K562 (cell line): ENCODE data around the gene RNF224. TPM values are rescaled to one million over a fixed set of nuclear protein-coding genes. Genes with fewer than 3 reads are reported as not detected.

Experiments used
- ATAC-seq: fragments of 200-7000 bp; cut with Tn5 transposase; 3 replicates; pipeline ENCODE4 v1.9.1; 2020; ENCODE audit warnings: moderate library complexity
- BruUV-seq: library from RNA; stranded (reverse); fragments of 400-500 nt; replicated peaks from 2 replicates; lab custom pipeline; 2021; lab: Mats Ljungman, UMichigan
- CTCF ChIA-PET: fragments of 300-600 bp; formaldehyde crosslinking; extraction: SDS; loops from one replicate; lab custom pipeline; 2021; ENCODE audit warnings: low intra/inter-chr PET ratio; lab: Yijun Ruan, JAX
- POLR2A ChIA-PET: fragments of 300-600, 350-650 bp; sonication (Branson Sonifier 250); formaldehyde crosslinking; extraction: SDS; loops from one replicate; lab custom pipeline; 2021; ENCODE audit warnings: antibody characterized with exemption, inconsistent platforms; lab: Yijun Ruan, JAX
- DNase-seq, 4 experiments: peaks; one replicate each; pipeline versions ENCODE4 v3.0.0 to v3.0.0-alpha.2; 2011 to 2018; ENCODE audit warnings: low spot score in 3 of 4, mixed read lengths in 3 of 4; ENCODE audit errors: extremely low read depth in 1 of 4
- FAIRE-seq: peaks from 2 replicates; lab custom pipeline; 2011; peaks lifted over from hg19 to GRCh38; lab: Jason Lieb, UNC
- H2AFZ ChIP-seq: 2 replicates; pipeline ENCODE4 v1.6.0; 2011; ENCODE audit warnings: low read depth, low read length, control low read depth, inconsistent platforms
- H3K27ac ChIP-seq: fragments of 200-600 bp; 3 replicates; pipeline ENCODE4 v1.8.0; 2011; ENCODE audit warnings: low read depth, mild to moderate bottlenecking, control low read depth, inconsistent platforms, low read length, moderate library complexity, mixed read lengths; ENCODE audit errors: extremely low read depth
- H3K27me3 ChIP-seq, 2 experiments: fragments of 300-600 bp in 1 of 2; 2 replicates in 1 of 2; 3 replicates in 1 of 2; pipeline versions ENCODE4 v1.6.0 to v1.8.0; 2011; ENCODE audit warnings: inconsistent platforms in 2 of 2, low read length in 2 of 2, mild to moderate bottlenecking in 1 of 2, mixed read lengths in 1 of 2, moderate library complexity in 1 of 2; ENCODE audit not compliant: control insufficient read depth in 2 of 2, insufficient read depth in 2 of 2
- H3K36me3 ChIP-seq: fragments of 300-600 bp; 3 replicates; pipeline ENCODE4 v1.8.0; 2011; ENCODE audit warnings: mild to moderate bottlenecking, low read length, inconsistent platforms; ENCODE audit not compliant: control insufficient read depth, insufficient read depth
- H3K4me1 ChIP-seq, 2 experiments: fragments of 200-600 bp in 1 of 2; replicated peaks in 1 of 2; 2 replicates in 1 of 2; 3 replicates in 1 of 2; pipeline versions ENCODE4 v1.5.1 to v1.8.0; 2011; ENCODE audit warnings: inconsistent platforms in 2 of 2, low read length in 2 of 2, mild to moderate bottlenecking in 1 of 2, mixed read lengths in 1 of 2, moderate library complexity in 1 of 2; ENCODE audit not compliant: control insufficient read depth in 2 of 2, insufficient read depth in 2 of 2
- H3K4me2 ChIP-seq: 2 replicates; pipeline ENCODE4 v1.6.1; 2011; ENCODE audit warnings: low read length, control low read depth, inconsistent platforms, mixed read lengths; ENCODE audit not compliant: insufficient read depth
- H3K4me3 ChIP-seq: fragments of 200-600 bp; sonication (generic), shearing (Covaris generic); 2 replicates; pipeline ENCODE4 v1.5.1; 2016; ENCODE audit warnings: control low read depth, inconsistent platforms
- H3K79me2 ChIP-seq: fragments of 200-600 bp; 3 replicates; pipeline ENCODE4 v1.8.0; 2011; ENCODE audit warnings: low read length, inconsistent platforms; ENCODE audit not compliant: control insufficient read depth, insufficient read depth
- H3K9ac ChIP-seq, 2 experiments: 2 replicates each; pipeline versions ENCODE4 v1.6.0 to v1.6.1; 2011; ENCODE audit warnings: low read depth in 2 of 2, low read length in 2 of 2, control low read depth in 1 of 2, inconsistent platforms in 1 of 2, mild to moderate bottlenecking in 1 of 2, mixed read lengths in 1 of 2; ENCODE audit not compliant: insufficient read depth in 1 of 2
- H3K9me1 ChIP-seq: one replicate; pipeline ENCODE4 v1.6.0; 2011; ENCODE audit warnings: inconsistent platforms, mild to moderate bottlenecking, low read length, moderate library complexity; ENCODE audit not compliant: control insufficient read depth, insufficient read depth
- H3K9me3 ChIP-seq: replicated peaks from 2 replicates; pipeline ENCODE4 v1.5.1; 2011; ENCODE audit warnings: low read depth, low read length, inconsistent platforms; ENCODE audit not compliant: control insufficient read depth, insufficient read depth
- H4K20me1 ChIP-seq: replicated peaks from 2 replicates; pipeline ENCODE4 v1.6.1; 2011; ENCODE audit warnings: low read length, inconsistent platforms, mixed read lengths; ENCODE audit not compliant: control insufficient read depth, insufficient read depth
- HNRNPL ChIP-seq: fragments of 200-400 bp; formaldehyde crosslinking; IDR thresholded peaks from 2 replicates; pipeline ENCODE4 v1.6.1; 2017; ENCODE audit warnings: low read depth, mild to moderate bottlenecking, low read length
- MAFK ChIP-seq: IDR thresholded peaks from 2 replicates; pipeline ENCODE4 v1.6.1; 2011; ENCODE audit warnings: low read length, improper control_type of control experiment
- NFE2L1 ChIP-seq: fragments of 450-650 bp; IDR thresholded peaks from 2 replicates; pipeline ENCODE4 v1.6.1; 2016; ENCODE audit warnings: missing genetic modification characterization, low read depth, mild to moderate bottlenecking, missing compliant biosample characterization, moderate library complexity, borderline replicate concordance
- POLR2G ChIP-seq: fragments of 200-400 bp; formaldehyde crosslinking; IDR thresholded peaks from 2 replicates; pipeline ENCODE4 v1.6.1; 2017; ENCODE audit warnings: low read depth, mild to moderate bottlenecking, antibody characterized with exemption, low read length, moderate library complexity
- SAP30 ChIP-seq: fragments of 200-600 bp; sonication (generic); IDR thresholded peaks from 2 replicates; pipeline ENCODE4 v1.6.1; 2012; ENCODE audit warnings: borderline replicate concordance, low read depth, mild to moderate bottlenecking, moderate library complexity, low read length, control low read depth, inconsistent platforms; ENCODE audit not compliant: insufficient read depth, poor library complexity, severe bottlenecking
- ZNF699 ChIP-seq: fragments of 250-450 bp; sonication (Bioruptor Pico); IDR thresholded peaks from 2 replicates; pipeline ENCODE4 v1.8.0; 2021; ENCODE audit warnings: mild to moderate bottlenecking, moderate library complexity; ENCODE audit not compliant: insufficient replicate concordance
- WGBS: fragments of 100-300 bp; shearing (Covaris generic); methylation state at CpG from one replicate; pipeline ENCODE4 v1.1.6; 2016; ENCODE audit warnings: low coverage, mixed read lengths; ENCODE audit not compliant: insufficient coverage; ENCODE audit errors: missing lambda C conversion rate; 5-methylcytosine and 5-hydroxymethylcytosine counted together
- in situ Hi-C: fragments of 300-500 bp; cut with MboI; formaldehyde crosslinking; loops from 4 replicates; pipeline ENCODE4 v1.15.0; 2018; ENCODE audit warnings: inconsistent platforms, mixed read lengths
- intact Hi-C: fragments of 100-400 bp; cut with micrococcal nuclease; formaldehyde crosslinking; loops from 2 replicates; pipeline ENCODE4 v1.14.2; 2022
- polyA plus RNA-seq, 8 experiments: library from polyadenylated mRNA; depleted of rRNA in 4 of 8; stranded (reverse) in 5 of 8; unstranded in 3 of 8; fragments of >200 nt; fragmentation: Nextera tagmentation in 2 of 8; fragmentation: Illumina TruSeq in 1 of 8; extraction: Ambion mirVana in 2 of 8; extraction: Trizol in 1 of 8; gene quantifications; 2 replicates each; pipeline versions ENCODE4 v1.2.1 to v1.2.3, GENCODE V29; 2011 to 2014; ENCODE audit warnings: inconsistent platforms in 1 of 8, missing spikeins in 1 of 8
- total RNA-seq, 7 experiments: library from RNA; depleted of rRNA in 6 of 7; stranded (reverse); fragments of >200 nt in 6 of 7; fragmentation: Illumina TruSeq in 2 of 7; extraction: Trizol in 2 of 7; gene quantifications; 2 replicates each; pipeline versions ENCODE4 v1.2.1 to v1.2.3, GENCODE V29; 2011 to 2021; ENCODE audit warnings: low replicate concordance in 1 of 7

Gene RNF224
- total and polyA plus RNA-seq, 9 of the 15 experiments (the other 6 are each of a cell fraction or from before 2014, with no cell fraction given) = not detected

GRCh38 chr9:137247916-137248175 lies 20.5 kb downstream of the RNF224 start:
- no peak for FAIRE-seq
- WGBS = 79% methylated on average over 6 of the region's 6 CpGs
- Histone ChIP-seq H3K9me3 (no peaks in the 10 kb centered on the region), H3K4me2 (no peak overlapping the region), H3K27me3 (no peaks in the 10 kb centered on the region), H3K9ac (peak overlapping the region in 1 of 2 experiments; percentile 71; a peak in 2 of 4 replicates), H3K36me3 (peaks cover 13% of the 10 kb centered on the region), H3K9me1 (no peaks in the 10 kb centered on the region), H3K4me3 (no peak overlapping the region), H3K27ac (no peak overlapping the region), H4K20me1 (peaks cover 16% of the 10 kb centered on the region), H3K4me1 (peaks cover 11 to 75% of the 10 kb centered on the region in 2 experiments; a peak in 4 of 5 replicates), H2AFZ (no peak overlapping the region), H3K79me2 (peaks cover 14% of the 10 kb centered on the region)
- BruUV-seq = no TSS peak
- TF ChIP-seq NFE2L1 (tag) (no peak), ZNF699 (CRISPR knock-in tag) (no peak), HNRNPL (no peak), SAP30 (no peak), MAFK (no peak), POLR2G (0 out of 2 replicates have a peak, but pooled peaks have one; percentile 3)
- no peak for ATAC-seq
- CTCF ChIA-PET = no interaction called here
- intact Hi-C loops (loop anchor here (10.0 kb wide), 1 partner anchor 463 kb away; no protein-coding TSS in a partner anchor), in situ Hi-C loops (loop anchor here (25.0 kb wide), 1 partner anchor 461 kb away; the partner anchor contains the start of genes CCDC183 and TMEM141)
- DNase-seq = no peak
- POLR2A ChIA-PET = interaction anchor here (0.6 to 0.8 kb wide), 2 partner anchors 17 to 174 kb away, joined by 3 read pairs; no protein-coding TSS in a partner anchor
